Neural crest cell (in vitro differentiated cells): Measurements from ENCODE around the gene UGT1A4. TPM values are rescaled to one million over a fixed set of nuclear protein-coding genes. Genes with fewer than 3 reads are reported as not detected.

Source experiments
- DNase-seq: peaks from one replicate; pipeline ENCODE4 v3.0.0; 2021; ENCODE audit warnings: low read depth, mixed read lengths, low spot score
- H3K27ac Mint-ChIP-seq: one replicate; pipeline ENCODE4 v1.8.0; 2021; ENCODE audit warnings: mild to moderate bottlenecking, mixed read lengths; ENCODE audit not compliant: unreplicated experiment
- H3K27me3 Mint-ChIP-seq: 2 replicates; pipeline ENCODE4 v1.8.0; 2021; ENCODE audit warnings: low read depth, mild to moderate bottlenecking, mixed read lengths
- H3K36me3 Mint-ChIP-seq: 2 replicates; pipeline ENCODE4 v1.8.0; 2021; ENCODE audit warnings: low read depth, mild to moderate bottlenecking, mixed read lengths
- H3K4me1 Mint-ChIP-seq: 2 replicates; pipeline ENCODE4 v1.8.0; 2021; ENCODE audit warnings: mixed read lengths
- H3K4me3 Mint-ChIP-seq: one replicate; pipeline ENCODE4 v1.8.0; 2021; ENCODE audit warnings: mild to moderate bottlenecking, mixed read lengths
- H3K9me3 Mint-ChIP-seq: 2 replicates; pipeline ENCODE4 v1.8.0; 2021; ENCODE audit warnings: mixed read lengths
- total RNA-seq: library from RNA; stranded (reverse); gene quantifications from 2 replicates; pipeline ENCODE4 v1.2.1, GENCODE V29; 2021
- TF ChIP-seq, protein P1 (sequence below): fragments of 200-600 bp; sonication (generic); conservative IDR thresholded peaks from 2 replicates; pipeline ENCODE4 v1.5.0; 2021; ENCODE audit warnings: antibody characterized with exemption, mild to moderate bottlenecking

The UGT1A4 gene
- total RNA-seq, 1 donor from 2014 or later = not detected

DNA sequence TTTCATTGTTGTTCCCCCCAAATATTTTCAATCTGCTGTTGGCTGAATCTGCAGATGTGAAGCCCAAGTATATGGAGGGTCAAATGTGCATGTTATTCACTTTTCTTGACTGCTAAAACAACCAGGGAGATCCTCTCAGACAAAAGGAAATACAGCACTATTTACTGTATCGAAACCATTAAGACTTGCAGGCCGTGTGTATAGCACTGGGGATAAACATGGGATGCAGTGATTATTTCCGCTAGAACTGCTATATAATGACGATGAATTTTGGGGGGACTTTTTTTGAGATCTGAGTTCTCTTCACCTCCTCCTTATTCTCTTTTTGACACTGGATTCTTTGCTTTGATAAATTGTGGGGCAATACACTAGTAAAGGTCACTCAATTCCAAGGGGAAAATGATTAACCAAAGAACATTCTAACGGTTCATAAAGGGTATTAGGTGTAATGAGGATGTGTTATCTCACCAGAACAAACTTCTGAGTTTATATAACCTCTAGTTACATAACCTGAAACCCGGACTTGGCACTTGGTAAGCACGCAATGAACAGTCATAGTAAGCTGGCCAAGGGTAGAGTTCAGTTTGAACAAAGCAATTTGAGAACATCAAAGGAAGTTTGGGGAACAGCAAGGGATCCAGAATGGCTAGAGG, 38.0 kb downstream of the UGT1A4 start:
- Mint-ChIP-seq H3K27ac (no peak overlapping the region), H3K4me1 (peaks cover 7% of the 10 kb centered on the region), H3K27me3 (no peaks in the 10 kb centered on the region), H3K4me3 (no peak overlapping the region), H3K36me3 (peaks cover 6% of the 10 kb centered on the region), H3K9me3 (peaks cover 10% of the 10 kb centered on the region)
- DNase-seq = no peak
- TF ChIP-seq, protein P1, sequence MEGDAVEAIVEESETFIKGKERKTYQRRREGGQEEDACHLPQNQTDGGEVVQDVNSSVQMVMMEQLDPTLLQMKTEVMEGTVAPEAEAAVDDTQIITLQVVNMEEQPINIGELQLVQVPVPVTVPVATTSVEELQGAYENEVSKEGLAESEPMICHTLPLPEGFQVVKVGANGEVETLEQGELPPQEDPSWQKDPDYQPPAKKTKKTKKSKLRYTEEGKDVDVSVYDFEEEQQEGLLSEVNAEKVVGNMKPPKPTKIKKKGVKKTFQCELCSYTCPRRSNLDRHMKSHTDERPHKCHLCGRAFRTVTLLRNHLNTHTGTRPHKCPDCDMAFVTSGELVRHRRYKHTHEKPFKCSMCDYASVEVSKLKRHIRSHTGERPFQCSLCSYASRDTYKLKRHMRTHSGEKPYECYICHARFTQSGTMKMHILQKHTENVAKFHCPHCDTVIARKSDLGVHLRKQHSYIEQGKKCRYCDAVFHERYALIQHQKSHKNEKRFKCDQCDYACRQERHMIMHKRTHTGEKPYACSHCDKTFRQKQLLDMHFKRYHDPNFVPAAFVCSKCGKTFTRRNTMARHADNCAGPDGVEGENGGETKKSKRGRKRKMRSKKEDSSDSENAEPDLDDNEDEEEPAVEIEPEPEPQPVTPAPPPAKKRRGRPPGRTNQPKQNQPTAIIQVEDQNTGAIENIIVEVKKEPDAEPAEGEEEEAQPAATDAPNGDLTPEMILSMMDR = no peak

DNA sequence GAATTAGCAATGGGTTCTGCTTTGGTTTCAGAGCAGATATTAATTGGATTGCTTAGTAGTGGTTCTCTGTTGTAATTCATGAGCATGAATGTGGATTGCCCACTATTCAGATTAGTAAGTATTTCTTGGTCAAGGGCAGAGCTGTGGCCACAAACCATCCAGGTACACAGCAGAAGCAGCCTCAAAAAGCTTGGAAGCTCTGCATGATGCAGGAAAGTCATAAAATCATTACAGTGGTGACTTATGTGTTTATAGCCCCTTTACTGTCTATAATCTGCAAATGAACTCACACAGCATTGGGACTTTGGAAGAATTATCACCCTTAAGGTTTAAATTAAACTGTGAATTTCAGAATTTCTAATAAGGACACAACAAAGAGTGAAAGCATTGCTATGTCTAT, 39.6 kb downstream of the UGT1A4 start:
- no peak overlapping the region for H3K27ac Mint-ChIP-seq
- no peak overlapping the region for H3K4me3 Mint-ChIP-seq
- H3K27me3 Mint-ChIP-seq = no peaks in the 10 kb centered on the region
- TF ChIP-seq, protein P1 = no peak
- DNase-seq = no peak
- no peaks in the 10 kb centered on the region for H3K36me3 Mint-ChIP-seq
- H3K9me3 Mint-ChIP-seq = peaks cover 3% of the 10 kb centered on the region
- H3K4me1 Mint-ChIP-seq = peaks cover under 1% of the 10 kb centered on the region

DNA sequence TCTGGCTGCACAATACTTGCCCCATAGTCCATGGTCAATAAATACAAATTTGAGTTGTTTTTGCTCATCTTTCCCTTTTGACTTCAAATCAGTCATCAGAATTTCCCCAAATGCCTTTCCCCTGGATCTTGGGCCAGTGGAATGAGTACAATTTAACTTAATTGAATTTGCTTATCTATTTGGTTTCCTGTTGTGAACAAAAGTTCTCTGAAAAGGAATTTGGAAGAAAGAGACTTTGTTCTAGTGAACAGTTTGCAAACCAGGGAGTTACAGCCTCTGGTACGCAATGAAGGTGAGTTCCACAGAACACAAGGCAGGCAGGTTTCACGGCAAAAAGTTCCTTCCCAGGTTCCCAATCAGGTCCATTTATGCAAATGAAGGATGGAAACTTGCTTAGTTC, 40.3 kb downstream of the UGT1A4 start:
- no peak for DNase-seq
- TF ChIP-seq, protein P1 = no peak
- Mint-ChIP-seq H3K27ac (no peak overlapping the region), H3K36me3 (no peaks in the 10 kb centered on the region), H3K4me1 (no peaks in the 10 kb centered on the region), H3K27me3 (no peaks in the 10 kb centered on the region), H3K4me3 (no peak overlapping the region), H3K9me3 (peaks cover 3% of the 10 kb centered on the region)

DNA sequence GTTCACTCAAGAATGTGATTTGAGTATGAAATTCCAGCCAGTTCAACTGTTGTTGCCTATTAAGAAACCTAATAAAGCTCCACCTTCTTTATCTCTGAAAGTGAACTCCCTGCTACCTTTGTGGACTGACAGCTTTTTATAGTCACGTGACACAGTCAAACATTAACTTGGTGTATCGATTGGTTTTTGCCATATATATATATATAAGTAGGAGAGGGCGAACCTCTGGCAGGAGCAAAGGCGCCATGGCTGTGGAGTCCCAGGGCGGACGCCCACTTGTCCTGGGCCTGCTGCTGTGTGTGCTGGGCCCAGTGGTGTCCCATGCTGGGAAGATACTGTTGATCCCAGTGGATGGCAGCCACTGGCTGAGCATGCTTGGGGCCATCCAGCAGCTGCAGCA, 41.5 kb downstream of the UGT1A4 start, which contains the start of gene UGT1A1:
UGT1A1 (plus strand) TSS at position 228 of the 400 bp plus-strand sequence; CDS start at position 246, 18 bp downstream.
- no peak for DNase-seq
- no peaks in the 10 kb centered on the region for H3K9me3 Mint-ChIP-seq
- H3K27me3 Mint-ChIP-seq = no peaks in the 10 kb centered on the region
- no peak within 1 kb of the TSS for H3K27ac Mint-ChIP-seq
- H3K4me3 Mint-ChIP-seq = no peak within 1 kb of the TSS
- TF ChIP-seq, protein P1 = no peak
- H3K36me3 Mint-ChIP-seq = no peaks in the 10 kb centered on the region
- H3K4me1 Mint-ChIP-seq = no peaks in the 10 kb centered on the region

DNA sequence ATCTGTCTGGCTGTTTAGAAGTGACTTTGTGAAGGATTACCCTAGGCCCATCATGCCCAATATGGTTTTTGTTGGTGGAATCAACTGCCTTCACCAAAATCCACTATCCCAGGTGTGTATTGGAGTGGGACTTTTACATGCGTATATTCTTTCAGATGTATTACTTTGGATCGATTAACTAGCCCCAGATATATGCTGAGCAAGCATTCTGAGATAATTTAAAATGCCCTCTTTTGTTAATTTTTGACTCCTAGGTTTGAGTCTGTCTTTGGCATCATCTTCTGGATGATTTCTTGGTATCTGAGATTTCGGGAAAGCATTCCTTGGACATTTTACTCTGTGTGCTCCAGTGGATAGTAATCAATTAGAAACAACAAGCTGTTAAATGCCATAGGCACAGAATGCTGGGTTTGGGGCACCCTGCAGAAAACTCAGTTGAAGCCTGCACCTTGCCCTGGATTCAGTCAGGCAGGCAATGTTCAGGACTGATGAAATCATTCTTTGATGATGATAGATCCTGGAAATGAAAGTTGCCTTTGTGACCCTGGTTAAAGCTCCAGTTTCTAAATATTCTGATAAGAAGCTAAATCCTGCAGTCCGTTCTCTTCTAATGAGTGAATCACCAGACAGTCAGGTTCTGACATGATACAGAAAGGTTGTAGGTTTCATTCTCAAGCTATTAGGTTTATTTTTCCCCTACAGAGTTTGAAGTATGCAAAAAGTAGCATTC, 42.7 kb downstream of the UGT1A4 start:
- Mint-ChIP-seq H3K36me3 (no peaks in the 10 kb centered on the region), H3K4me1 (no peaks in the 10 kb centered on the region)
- TF ChIP-seq, protein P1 = no peak

More for the DNA sequence above, 42.7 kb downstream of the UGT1A4 start:
- Mint-ChIP-seq H3K27me3 (no peaks in the 10 kb centered on the region), H3K27ac (no peak overlapping the region), H3K9me3 (no peaks in the 10 kb centered on the region), H3K4me3 (no peak overlapping the region)
- DNase-seq = no peak
